GM12801 (cell line): ENCODE data around the gene AGBL5.

Experiments used
- CTCF ChIP-seq: IDR thresholded peaks from one replicate; pipeline ENCODE4 v1.5.1; 2011; ENCODE audit warnings: control low read depth; ENCODE audit not compliant: insufficient read length; ENCODE audit errors: extremely low read depth

The AGBL5 gene

DNA sequence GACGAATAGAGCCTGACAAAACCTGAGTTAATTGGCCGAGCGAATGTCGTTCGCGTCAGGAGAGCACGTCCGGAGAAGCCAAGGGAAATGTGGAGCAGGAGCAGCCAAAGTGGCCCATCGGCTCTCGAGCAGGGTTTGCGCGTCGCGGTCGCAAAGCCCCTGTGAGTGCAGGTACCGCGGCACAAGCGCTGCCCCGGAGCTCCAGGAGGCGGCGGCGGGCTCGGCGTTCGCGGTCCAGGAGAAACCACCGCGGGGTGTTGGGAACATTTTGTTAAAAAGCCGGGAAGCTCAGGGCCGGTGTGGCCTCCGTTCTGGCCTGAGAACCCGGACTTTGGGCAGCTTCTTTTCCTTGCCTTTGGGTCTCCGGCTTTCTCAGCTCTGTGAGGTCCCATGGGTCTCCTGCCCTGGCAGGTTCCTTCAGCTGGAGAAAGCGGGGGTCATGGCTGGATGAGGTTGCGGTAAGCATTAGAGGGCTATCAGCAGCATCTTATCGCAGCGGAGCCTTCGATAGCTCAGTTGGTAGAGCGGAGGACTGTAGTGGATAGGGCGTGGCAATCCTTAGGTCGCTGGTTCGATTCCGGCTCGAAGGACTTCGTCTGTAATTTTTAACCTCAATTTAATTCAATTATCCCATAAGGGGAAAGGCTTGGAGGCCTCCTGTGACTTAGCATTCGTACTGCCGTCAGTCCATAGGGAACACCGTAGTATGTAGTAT is 1.0 kb upstream of the AGBL5 start:
- no peak for TF ChIP-seq CTCF

- TF ChIP-seq CTCF = no peak
These were observed 606 bp downstream of the AGBL5 start for GRCh38 chr2:27051902-27052645.

- TF ChIP-seq CTCF = no peak
These were observed 1.9 kb downstream of the AGBL5 start for GRCh38 chr2:27053321-27053720.

- no peak for TF ChIP-seq CTCF
These were observed 2.3 kb downstream of the AGBL5 start for GRCh38 chr2:27053776-27054175.

GRCh38 chr2:27054721-27055120 is 3.3 kb downstream of the AGBL5 start:
- TF ChIP-seq CTCF = no peak

- TF ChIP-seq CTCF = no peak
These were observed 5.7 kb downstream of the AGBL5 start for GRCh38 chr2:27057184-27057583.

DNA sequence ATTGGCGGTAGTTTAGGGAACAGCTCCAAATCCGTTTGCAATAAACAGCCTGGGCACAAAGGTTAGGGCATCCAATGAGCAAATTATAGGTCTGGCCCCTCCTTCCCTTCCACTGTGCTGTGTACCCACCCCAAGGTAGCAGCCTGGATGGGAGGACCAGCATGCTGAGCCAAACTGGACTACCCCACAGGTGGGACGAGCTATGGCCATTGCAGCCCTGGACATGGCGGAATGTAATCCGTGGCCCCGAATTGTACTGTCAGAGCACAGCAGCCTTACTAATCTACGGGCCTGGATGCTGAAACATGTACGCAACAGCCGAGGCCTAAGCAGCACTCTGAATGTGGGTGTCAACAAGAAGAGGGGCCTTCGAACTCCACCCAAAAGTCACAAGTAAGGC is 6.7 kb downstream of the AGBL5 start:
- TF ChIP-seq CTCF = no peak
